ENCODE results near the gene DHDDS.

DHDDS gene

GRCh38 chr1:26472901-26473845 lies 41.1 kb downstream of the DHDDS start:
- Histone ChIP-seq H3K27ac (replicated peaks; ENCODE audit: low read length) (peak overlapping the region; percentile 98), H2BK120ac (ENCODE audit: low read depth, low read length) (no peak overlapping the region), H3K9ac (ENCODE audit: low read depth, low read length, poor library complexity) (peak overlapping the region; percentile 73), H4K8ac (ENCODE audit: low read depth, low read length) (no peak overlapping the region), H3K23ac (ENCODE audit: low read depth, low read length, poor library complexity) (no peak overlapping the region), H3K18ac (ENCODE audit: low read length) (no peak overlapping the region), H2BK12ac (ENCODE audit: low read length) (no peak overlapping the region), H2BK5ac (ENCODE audit: low read length) (no peak overlapping the region), H3K27me3 (ENCODE audit: control insufficient read depth in 3 of 3, insufficient read depth in 3 of 3, low read depth in 1 of 3, low read length in 3 of 3) (no peaks in the 10 kb centered on the region), H2BK15ac (ENCODE audit: low read length) (no peak overlapping the region), H4K91ac (ENCODE audit: low read depth, low read length, poor library complexity) (no peak overlapping the region), H3K4me2 (ENCODE audit: insufficient read depth, low read length, poor library complexity, severe bottlenecking) (peak overlapping the region; percentile 72), H3K79me1 (ENCODE audit: low read depth, low read length) (peaks cover 2% of the 10 kb centered on the region), H3K14ac (ENCODE audit: low read length) (no peak overlapping the region), H2AK5ac (ENCODE audit: low read depth, low read length) (no peak overlapping the region), H3K4ac (ENCODE audit: low read length) (no peak overlapping the region), H3K4me3 (ENCODE audit: low read length in 2 of 2) (peak overlapping the region; percentile 63 to 90), H3K4me1 (ENCODE audit: control insufficient read depth in 2 of 2, insufficient read depth in 1 of 2, low read depth in 1 of 2, low read length in 2 of 2) (peaks cover 19 to 34% of the 10 kb centered on the region in 2 donors), H3K36me3 (replicated peaks in 1 of 2; ENCODE audit: control insufficient read depth in 2 of 2, insufficient read depth in 2 of 2, low read length in 2 of 2) (peaks cover 34 to 70% of the 10 kb centered on the region in 2 donors), H3K9me3 (replicated peaks in 1 of 2; ENCODE audit: control insufficient read depth in 2 of 2, insufficient read depth in 1 of 2, low read depth in 1 of 2, low read length in 2 of 2) (no peaks in the 10 kb centered on the region), H2AFZ (ENCODE audit: low read length) (no peak overlapping the region)
- no CpG with 5 or more reads among the region's 71 CpGs for WGBS, 2 donors (ENCODE audit: extremely low coverage in 2 of 2, insufficient read length in 2 of 2, insufficient replicate concordance in 1 of 2)
- DNase-seq (ENCODE audit: low spot score) = peak; percentile 94

- peak overlapping the region in 1 of 2 donors; percentile 63 for H3K4me3 ChIP-seq (ENCODE audit: low read length in 2 of 2)
- no peak overlapping the region for H3K27ac ChIP-seq (replicated peaks; ENCODE audit: low read length)
- H4K91ac ChIP-seq (ENCODE audit: low read depth, low read length, poor library complexity) = no peak overlapping the region
- no peak overlapping the region for H2BK5ac ChIP-seq (ENCODE audit: low read length)
- H2AK5ac ChIP-seq (ENCODE audit: low read depth, low read length) = no peak overlapping the region
- WGBS, 2 donors (ENCODE audit: extremely low coverage in 2 of 2, insufficient read length in 2 of 2, insufficient replicate concordance in 1 of 2) = no CpG with 5 or more reads among the region's 1 CpG
- no peak overlapping the region for H3K9ac ChIP-seq (ENCODE audit: low read depth, low read length, poor library complexity)
- H4K8ac ChIP-seq (ENCODE audit: low read depth, low read length) = no peak overlapping the region
- H3K27me3 ChIP-seq (ENCODE audit: control insufficient read depth in 3 of 3, insufficient read depth in 3 of 3, low read depth in 1 of 3, low read length in 3 of 3) = no peaks in the 10 kb centered on the region
- H3K18ac ChIP-seq (ENCODE audit: low read length) = no peak overlapping the region
- H3K23ac ChIP-seq (ENCODE audit: low read depth, low read length, poor library complexity) = no peak overlapping the region
- no peak overlapping the region for H2AFZ ChIP-seq (ENCODE audit: low read length)
- H2BK12ac ChIP-seq (ENCODE audit: low read length) = no peak overlapping the region
- H3K36me3 ChIP-seq (replicated peaks in 1 of 2; ENCODE audit: control insufficient read depth in 2 of 2, insufficient read depth in 2 of 2, low read length in 2 of 2) = peaks cover 36 to 69% of the 10 kb centered on the region in 2 donors
- H3K9me3 ChIP-seq (replicated peaks in 1 of 2; ENCODE audit: control insufficient read depth in 2 of 2, insufficient read depth in 1 of 2, low read depth in 1 of 2, low read length in 2 of 2) = no peaks in the 10 kb centered on the region
- no peak overlapping the region for H3K4ac ChIP-seq (ENCODE audit: low read length)
- no peak for DNase-seq (ENCODE audit: low spot score)
- peaks cover 19 to 23% of the 10 kb centered on the region in 2 donors for H3K4me1 ChIP-seq (ENCODE audit: control insufficient read depth in 2 of 2, insufficient read depth in 1 of 2, low read depth in 1 of 2, low read length in 2 of 2)
- no peak overlapping the region for H3K14ac ChIP-seq (ENCODE audit: low read length)
- peaks cover 2% of the 10 kb centered on the region for H3K79me1 ChIP-seq (ENCODE audit: low read depth, low read length)
- H2BK15ac ChIP-seq (ENCODE audit: low read length) = no peak overlapping the region
- no peak overlapping the region for H2BK120ac ChIP-seq (ENCODE audit: low read depth, low read length)
- H3K4me2 ChIP-seq (ENCODE audit: insufficient read depth, low read length, poor library complexity, severe bottlenecking) = no peak overlapping the region
These were observed 42.7 kb downstream of the DHDDS start for GRCh38 chr1:26474818-26475217.

GRCh38 chr1:26475989-26476388 lies 43.9 kb downstream of the DHDDS start:
- Histone ChIP-seq H3K4me2 (ENCODE audit: insufficient read depth, low read length, poor library complexity, severe bottlenecking) (no peak overlapping the region), H2BK120ac (ENCODE audit: low read depth, low read length) (no peak overlapping the region), H4K91ac (ENCODE audit: low read depth, low read length, poor library complexity) (no peak overlapping the region), H2BK5ac (ENCODE audit: low read length) (no peak overlapping the region), H3K18ac (ENCODE audit: low read length) (no peak overlapping the region), H4K8ac (ENCODE audit: low read depth, low read length) (no peak overlapping the region), H3K79me1 (ENCODE audit: low read depth, low read length) (peaks cover 2% of the 10 kb centered on the region), H3K9ac (ENCODE audit: low read depth, low read length, poor library complexity) (no peak overlapping the region), H3K4me3 (ENCODE audit: low read length in 2 of 2) (no peak overlapping the region), H3K9me3 (replicated peaks in 1 of 2; ENCODE audit: control insufficient read depth in 2 of 2, insufficient read depth in 1 of 2, low read depth in 1 of 2, low read length in 2 of 2) (no peaks in the 10 kb centered on the region), H3K4me1 (ENCODE audit: control insufficient read depth in 2 of 2, insufficient read depth in 1 of 2, low read depth in 1 of 2, low read length in 2 of 2) (peaks cover 15% of the 10 kb centered on the region in 2 donors), H3K4ac (ENCODE audit: low read length) (no peak overlapping the region), H3K36me3 (replicated peaks in 1 of 2; ENCODE audit: control insufficient read depth in 2 of 2, insufficient read depth in 2 of 2, low read length in 2 of 2) (peaks cover 36 to 64% of the 10 kb centered on the region in 2 donors), H3K27me3 (ENCODE audit: control insufficient read depth in 3 of 3, insufficient read depth in 3 of 3, low read depth in 1 of 3, low read length in 3 of 3) (no peaks in the 10 kb centered on the region), H2AFZ (ENCODE audit: low read length) (no peak overlapping the region), H3K27ac (replicated peaks; ENCODE audit: low read length) (no peak overlapping the region), H3K14ac (ENCODE audit: low read length) (no peak overlapping the region), H2BK12ac (ENCODE audit: low read length) (no peak overlapping the region), H2BK15ac (ENCODE audit: low read length) (no peak overlapping the region), H3K23ac (ENCODE audit: low read depth, low read length, poor library complexity) (no peak overlapping the region), H2AK5ac (ENCODE audit: low read depth, low read length) (no peak overlapping the region)
- no peak for DNase-seq (ENCODE audit: low spot score)
- no CpG with 5 or more reads among the region's 3 CpGs for WGBS, 2 donors (ENCODE audit: extremely low coverage in 2 of 2, insufficient read length in 2 of 2, insufficient replicate concordance in 1 of 2)

- H2AK5ac ChIP-seq (ENCODE audit: low read depth, low read length) = no peak overlapping the region
- no peak overlapping the region for H4K91ac ChIP-seq (ENCODE audit: low read depth, low read length, poor library complexity)
- H2AFZ ChIP-seq (ENCODE audit: low read length) = no peak overlapping the region
- peaks cover 2% of the 10 kb centered on the region for H3K79me1 ChIP-seq (ENCODE audit: low read depth, low read length)
- no peak overlapping the region for H3K4me2 ChIP-seq (ENCODE audit: insufficient read depth, low read length, poor library complexity, severe bottlenecking)
- H3K9me3 ChIP-seq (replicated peaks in 1 of 2; ENCODE audit: control insufficient read depth in 2 of 2, insufficient read depth in 1 of 2, low read depth in 1 of 2, low read length in 2 of 2) = no peaks in the 10 kb centered on the region
- no peak overlapping the region for H2BK12ac ChIP-seq (ENCODE audit: low read length)
- H3K27ac ChIP-seq (replicated peaks; ENCODE audit: low read length) = peak overlapping the region; percentile 48
- H2BK5ac ChIP-seq (ENCODE audit: low read length) = no peak overlapping the region
- H2BK120ac ChIP-seq (ENCODE audit: low read depth, low read length) = no peak overlapping the region
- no peak overlapping the region for H3K18ac ChIP-seq (ENCODE audit: low read length)
- no peak overlapping the region for H3K4ac ChIP-seq (ENCODE audit: low read length)
- no peak overlapping the region for H4K8ac ChIP-seq (ENCODE audit: low read depth, low read length)
- H3K14ac ChIP-seq (ENCODE audit: low read length) = no peak overlapping the region
- H2BK15ac ChIP-seq (ENCODE audit: low read length) = no peak overlapping the region
- no CpG with 5 or more reads among the region's 4 CpGs for WGBS, 2 donors (ENCODE audit: extremely low coverage in 2 of 2, insufficient read length in 2 of 2, insufficient replicate concordance in 1 of 2)
- H3K4me3 ChIP-seq (ENCODE audit: low read length in 2 of 2) = no peak overlapping the region
- peaks cover 36 to 69% of the 10 kb centered on the region in 2 donors for H3K36me3 ChIP-seq (replicated peaks in 1 of 2; ENCODE audit: control insufficient read depth in 2 of 2, insufficient read depth in 2 of 2, low read length in 2 of 2)
- no peak for DNase-seq (ENCODE audit: low spot score)
- no peaks in the 10 kb centered on the region for H3K27me3 ChIP-seq (ENCODE audit: control insufficient read depth in 3 of 3, insufficient read depth in 3 of 3, low read depth in 1 of 3, low read length in 3 of 3)
- H3K23ac ChIP-seq (ENCODE audit: low read depth, low read length, poor library complexity) = no peak overlapping the region
- H3K4me1 ChIP-seq (ENCODE audit: control insufficient read depth in 2 of 2, insufficient read depth in 1 of 2, low read depth in 1 of 2, low read length in 2 of 2) = peaks cover 7 to 14% of the 10 kb centered on the region in 2 donors
- no peak overlapping the region for H3K9ac ChIP-seq (ENCODE audit: low read depth, low read length, poor library complexity)
These were observed 44.8 kb downstream of the DHDDS start for GRCh38 chr1:26476958-26477357.
